Natural killer cell (primary cell): Measurements from ENCODE around the gene PRR36. TPM values are rescaled to one million over a fixed set of nuclear protein-coding genes. Genes with fewer than 3 reads are reported as not detected.

Source experiments
- ATAC-seq, 3 donors: fragments of 150-1000 bp in 2 of 3; fragments of 200-7000 bp in 1 of 3; cut with Tn5 transposase; 1 replicate in 1 of 3; 2 replicates in 2 of 3; pipeline ENCODE4 v1.10.0; 2021; ENCODE audit warnings: mild to moderate bottlenecking in 2 of 3, moderate library complexity in 2 of 3
- DNase-seq, 2 donors: peaks; one replicate each; pipeline versions ENCODE4 v3.0.0 to v3.0.0-alpha.2; 2013 to 2021; ENCODE audit warnings: mixed read lengths in 1 of 2
- H3K27ac ChIP-seq: one replicate; pipeline ENCODE4 v1.5.1; 2013; ENCODE audit warnings: mild to moderate bottlenecking, low read length
- H3K27me3 ChIP-seq: one replicate; pipeline ENCODE4 v1.6.1; 2013; ENCODE audit warnings: low read length; ENCODE audit not compliant: control insufficient read depth, insufficient read depth
- H3K36me3 ChIP-seq: one replicate; pipeline ENCODE4 v1.6.1; 2013; ENCODE audit warnings: low read length; ENCODE audit not compliant: control insufficient read depth, insufficient read depth
- H3K4me1 ChIP-seq: one replicate; pipeline ENCODE4 v1.6.1; 2013; ENCODE audit warnings: low read length; ENCODE audit not compliant: control insufficient read depth, insufficient read depth
- H3K4me3 ChIP-seq: one replicate; pipeline ENCODE4 v1.5.1; 2013; ENCODE audit warnings: low read length
- H3K9me3 ChIP-seq: one replicate; pipeline ENCODE4 v1.6.1; 2013; ENCODE audit warnings: low read length; ENCODE audit not compliant: control insufficient read depth, insufficient read depth
- H3K27ac Mint-ChIP-seq, 2 donors: one replicate each; pipeline ENCODE4 v1.8.0; 2022; ENCODE audit warnings: mild to moderate bottlenecking in 2 of 2, mixed read lengths in 2 of 2, moderate library complexity in 1 of 2
- H3K27me3 Mint-ChIP-seq, 2 donors: one replicate each; pipeline ENCODE4 v1.8.0; 2022; ENCODE audit warnings: low read depth in 2 of 2, mixed read lengths in 2 of 2
- H3K36me3 Mint-ChIP-seq: one replicate; pipeline ENCODE4 v1.8.0; 2022; ENCODE audit warnings: mixed read lengths
- H3K4me1 Mint-ChIP-seq, 2 donors: one replicate each; pipeline ENCODE4 v1.8.0; 2022; ENCODE audit warnings: mixed read lengths in 2 of 2
- H3K4me3 Mint-ChIP-seq: one replicate; pipeline ENCODE4 v1.8.0; 2022; ENCODE audit warnings: mild to moderate bottlenecking, moderate library complexity, mixed read lengths
- H3K9me3 Mint-ChIP-seq, 2 donors: one replicate each; pipeline ENCODE4 v1.8.0; 2022; ENCODE audit warnings: mixed read lengths in 2 of 2
- CTCF ChIP-seq: fragments of 200-600 bp; IDR thresholded peaks from one replicate; pipeline ENCODE4 v1.8.0; 2022; ENCODE audit warnings: antibody characterized with exemption
- WGBS: methylation state at CpG from one replicate; pipeline ENCODE4 v1.1.7; 2013; ENCODE audit warnings: missing lambda C conversion rate; ENCODE audit not compliant: insufficient coverage; 5-methylcytosine and 5-hydroxymethylcytosine counted together
- intact Hi-C: fragments of 100-400 bp; cut with micrococcal nuclease; formaldehyde crosslinking; loops from one replicate; pipeline ENCODE4 v1.14.2; 2022
- total RNA-seq, 4 donors: library from RNA; stranded (reverse); fragments of 120-200 nt in 1 of 4; gene quantifications; one replicate each; pipeline versions ENCODE4 v1.2.3 to v1.2.4, GENCODE V29; 2013 to 2022

The PRR36 gene
- total RNA-seq, 3 donors from 2014 or later (not counting 1 experiment from before 2014, with no cell fraction given), result 0.11 to 0.13 (median 0.12) TPM

- no peaks in the 10 kb centered on the region for H3K36me3 ChIP-seq
- Mint-ChIP-seq H3K27me3 (peaks cover 0 to 30% of the 10 kb centered on the region in 2 donors), H3K9me3 (no peaks in the 10 kb centered on the region), H3K4me3 (peak overlapping the region; percentile 77), H3K36me3 (no peaks in the 10 kb centered on the region), H3K27ac (no peak overlapping the region), H3K4me1 (peaks cover 12 to 25% of the 10 kb centered on the region in 2 donors)
- intact Hi-C loops, result no loop called here
- peaks cover 22% of the 10 kb centered on the region for H3K27me3 ChIP-seq
- H3K4me3 ChIP-seq, result no peak overlapping the region
- ATAC-seq, result no peak
- TF ChIP-seq CTCF, result no peak
- DNase-seq, result no peak
- no peak overlapping the region for H3K27ac ChIP-seq
- no peaks in the 10 kb centered on the region for H3K9me3 ChIP-seq
- H3K4me1 ChIP-seq, result peaks cover 40% of the 10 kb centered on the region
- WGBS, result 17% methylated on average over 12 of the region's 12 CpGs
Observed at GRCh38 chr19:7874897-7875273, 695 bp upstream of the PRR36 start.

GRCh38 chr19:7873304-7874075 lies 700 bp downstream of the PRR36 start:
- ATAC-seq, result no peak
- Histone ChIP-seq H3K27me3 (peaks cover 22% of the 10 kb centered on the region), H3K9me3 (no peaks in the 10 kb centered on the region), H3K4me3 (no peak overlapping the region), H3K4me1 (peaks cover 51% of the 10 kb centered on the region), H3K36me3 (no peaks in the 10 kb centered on the region), H3K27ac (no peak overlapping the region)
- peaks cover 12 to 32% of the 10 kb centered on the region in 2 donors for H3K4me1 Mint-ChIP-seq
- peaks cover 0 to 30% of the 10 kb centered on the region in 2 donors for H3K27me3 Mint-ChIP-seq
- peak in 1 of 2 donors; percentile 23 for DNase-seq
- H3K27ac Mint-ChIP-seq, result no peak overlapping the region
- no peaks in the 10 kb centered on the region for H3K9me3 Mint-ChIP-seq
- 26% methylated on average over 53 of the region's 53 CpGs for WGBS
- intact Hi-C loops, result no loop called here
- no peaks in the 10 kb centered on the region for H3K36me3 Mint-ChIP-seq
- TF ChIP-seq CTCF, result no peak
- H3K4me3 Mint-ChIP-seq, result peak overlapping the region; percentile 83

GRCh38 chr19:7872306-7873204 lies 1.6 kb downstream of the PRR36 start:
- peaks cover 12 to 35% of the 10 kb centered on the region in 2 donors for H3K4me1 Mint-ChIP-seq

More at GRCh38 chr19:7872306-7873204, 1.6 kb downstream of the PRR36 start:
- DNase-seq, result no peak
- Histone ChIP-seq H3K4me3 (no peak overlapping the region), H3K27ac (no peak overlapping the region), H3K36me3 (no peaks in the 10 kb centered on the region), H3K9me3 (no peaks in the 10 kb centered on the region), H3K4me1 (peaks cover 57% of the 10 kb centered on the region), H3K27me3 (peaks cover 22% of the 10 kb centered on the region)
- intact Hi-C loops, result no loop called here
- H3K27ac Mint-ChIP-seq, result no peak overlapping the region
- H3K36me3 Mint-ChIP-seq, result no peaks in the 10 kb centered on the region
- H3K27me3 Mint-ChIP-seq, result peaks cover 0 to 30% of the 10 kb centered on the region in 2 donors
- WGBS, result 51% methylated on average over 47 of the region's 47 CpGs
- no peaks in the 10 kb centered on the region for H3K9me3 Mint-ChIP-seq
- TF ChIP-seq CTCF, result no peak
- ATAC-seq, result no peak
- peak overlapping the region; percentile 70 for H3K4me3 Mint-ChIP-seq
